CD14-positive monocyte (primary cell): ENCODE data around the gene LY6G6D. TPM values are rescaled to one million over a fixed set of nuclear protein-coding genes. Genes with fewer than 3 reads are reported as not detected.

ENCODE experiments used
- DNase-seq, 3 donors: peaks; one replicate each; pipeline ENCODE4 v3.0.0-alpha.2; 2011 to 2022
- H2AFZ ChIP-seq: 2 replicates; pipeline ENCODE4 v1.6.0; 2012; ENCODE audit warnings: mild to moderate bottlenecking, low read depth, low read length, inconsistent platforms; ENCODE audit not compliant: insufficient read depth, poor library complexity, severe bottlenecking
- H3K27ac ChIP-seq, 2 donors: 1 replicate in 1 of 2; 2 replicates in 1 of 2; pipeline ENCODE4 v1.5.1; 2012 to 2013; ENCODE audit warnings: low read length in 2 of 2, control low read depth in 1 of 2, inconsistent platforms in 1 of 2, low read depth in 1 of 2, mild to moderate bottlenecking in 1 of 2
- H3K27me3 ChIP-seq, 2 donors: one replicate each; pipeline versions ENCODE4 v1.6.0 to v1.6.1; 2011 to 2013; ENCODE audit warnings: low read length in 2 of 2; ENCODE audit not compliant: control insufficient read depth in 2 of 2, insufficient read depth in 2 of 2
- H3K36me3 ChIP-seq, 2 donors: replicated peaks in 1 of 2; 1 replicate in 1 of 2; 2 replicates in 1 of 2; pipeline versions ENCODE4 v1.5.1 to v1.6.1; 2012 to 2013; ENCODE audit warnings: low read length in 2 of 2, control low read depth in 1 of 2, inconsistent platforms in 1 of 2, mild to moderate bottlenecking in 1 of 2; ENCODE audit not compliant: insufficient read depth in 2 of 2, control insufficient read depth in 1 of 2
- H3K4me1 ChIP-seq, 2 donors: 1 replicate in 1 of 2; 2 replicates in 1 of 2; pipeline versions ENCODE4 v1.5.1 to v1.6.1; 2012 to 2013; ENCODE audit warnings: low read length in 2 of 2, control low read depth in 1 of 2, inconsistent platforms in 1 of 2, mild to moderate bottlenecking in 1 of 2, moderate library complexity in 1 of 2; ENCODE audit not compliant: insufficient read depth in 2 of 2, control insufficient read depth in 1 of 2
- H3K4me2 ChIP-seq: replicated peaks from 2 replicates; pipeline ENCODE3; 2012; ENCODE audit warnings: low read length, moderate library complexity, mild to moderate bottlenecking; ENCODE audit not compliant: poor library complexity, severe bottlenecking; ENCODE audit errors: extremely low read depth
- H3K4me3 ChIP-seq, 3 experiments: fragments of 200-600 bp in 1 of 3; sonication (generic) in 1 of 3; replicated peaks in 1 of 3; 1 replicate in 2 of 3; 2 replicates in 1 of 3; pipeline ENCODE4 v1.5.1; 2011 to 2013; ENCODE audit warnings: low read length in 3 of 3, mild to moderate bottlenecking in 3 of 3, control low read depth in 2 of 3, low read depth in 2 of 3, inconsistent platforms in 1 of 3, moderate library complexity in 1 of 3
- H3K79me2 ChIP-seq: 2 replicates; pipeline ENCODE4 v1.6.0; 2012; ENCODE audit warnings: mild to moderate bottlenecking, control low read depth, inconsistent platforms, low read length, moderate library complexity; ENCODE audit not compliant: insufficient read depth
- H3K9ac ChIP-seq: 2 replicates; pipeline ENCODE4 v1.6.0; 2017; ENCODE audit warnings: low read length, mild to moderate bottlenecking; ENCODE audit not compliant: insufficient read depth, poor library complexity, severe bottlenecking
- H3K9me3 ChIP-seq, 2 donors: replicated peaks in 1 of 2; 1 replicate in 1 of 2; 2 replicates in 1 of 2; pipeline versions ENCODE4 v1.5.1 to v1.6.1; 2012 to 2013; ENCODE audit warnings: low read length in 2 of 2, control low read depth in 1 of 2; ENCODE audit not compliant: control insufficient read depth in 1 of 2, insufficient read depth in 1 of 2
- H4K20me1 ChIP-seq: 2 replicates; pipeline ENCODE4 v1.6.0; 2012; ENCODE audit warnings: mild to moderate bottlenecking, low read length, control low read depth, moderate library complexity; ENCODE audit not compliant: insufficient read depth
- H3K27ac Mint-ChIP-seq, 7 donors: one replicate each; pipeline ENCODE4 v1.8.0; 2020; ENCODE audit warnings: mild to moderate bottlenecking in 7 of 7, mixed read lengths in 7 of 7, moderate library complexity in 6 of 7, inconsistent platforms in 2 of 7
- H3K27me3 Mint-ChIP-seq, 3 donors: one replicate each; pipeline ENCODE4 v1.8.0; 2021 to 2022; ENCODE audit warnings: low read depth in 3 of 3, mild to moderate bottlenecking in 3 of 3, mixed read lengths in 3 of 3, moderate library complexity in 3 of 3, inconsistent platforms in 1 of 3
- H3K36me3 Mint-ChIP-seq, 2 donors: one replicate each; pipeline ENCODE4 v1.8.0; 2020; ENCODE audit warnings: mixed read lengths in 2 of 2, inconsistent platforms in 1 of 2, mild to moderate bottlenecking in 1 of 2
- H3K4me1 Mint-ChIP-seq: one replicate; pipeline ENCODE4 v1.8.0; 2020; ENCODE audit warnings: mild to moderate bottlenecking, mixed read lengths
- H3K4me3 Mint-ChIP-seq, 2 donors: one replicate each; pipeline ENCODE4 v1.8.0; 2020; ENCODE audit warnings: mild to moderate bottlenecking in 2 of 2, mixed read lengths in 2 of 2, moderate library complexity in 1 of 2
- H3K9me3 Mint-ChIP-seq, 7 donors: one replicate each; pipeline ENCODE4 v1.8.0; 2020 to 2022; ENCODE audit warnings: mixed read lengths in 7 of 7, mild to moderate bottlenecking in 6 of 7, moderate library complexity in 6 of 7, inconsistent platforms in 2 of 7
- CTCF ChIP-seq: fragments of 200-600 bp; IDR thresholded peaks from one replicate; pipeline ENCODE4 v1.8.0; 2022; ENCODE audit warnings: antibody characterized with exemption, mild to moderate bottlenecking
- WGBS: methylation state at CpG from one replicate; pipeline ENCODE4 v1.1.5; 2013; ENCODE audit warnings: missing lambda C conversion rate; ENCODE audit not compliant: insufficient coverage; 5-methylcytosine and 5-hydroxymethylcytosine counted together
- intact Hi-C, 2 donors: fragments of 100-400 bp; cut with micrococcal nuclease; formaldehyde crosslinking; loops; one replicate each; pipeline versions ENCODE4 v1.15.0 to v1.15.1; 2023
- polyA plus RNA-seq, 3 donors: library from polyadenylated mRNA; depleted of rRNA in 1 of 3; unstranded in 2 of 3; stranded (reverse) in 1 of 3; fragments of 300-500 nt in 2 of 3; fragments of >200 nt in 1 of 3; fragmentation: Illumina TruSeq in 2 of 3; gene quantifications; 1 replicate in 2 of 3; 2 replicates in 1 of 3; pipeline ENCODE4 v1.2.3, GENCODE V29; 2012 to 2021

Gene LY6G6D
- polyA plus RNA-seq, 3 donors: not detected

DNA sequence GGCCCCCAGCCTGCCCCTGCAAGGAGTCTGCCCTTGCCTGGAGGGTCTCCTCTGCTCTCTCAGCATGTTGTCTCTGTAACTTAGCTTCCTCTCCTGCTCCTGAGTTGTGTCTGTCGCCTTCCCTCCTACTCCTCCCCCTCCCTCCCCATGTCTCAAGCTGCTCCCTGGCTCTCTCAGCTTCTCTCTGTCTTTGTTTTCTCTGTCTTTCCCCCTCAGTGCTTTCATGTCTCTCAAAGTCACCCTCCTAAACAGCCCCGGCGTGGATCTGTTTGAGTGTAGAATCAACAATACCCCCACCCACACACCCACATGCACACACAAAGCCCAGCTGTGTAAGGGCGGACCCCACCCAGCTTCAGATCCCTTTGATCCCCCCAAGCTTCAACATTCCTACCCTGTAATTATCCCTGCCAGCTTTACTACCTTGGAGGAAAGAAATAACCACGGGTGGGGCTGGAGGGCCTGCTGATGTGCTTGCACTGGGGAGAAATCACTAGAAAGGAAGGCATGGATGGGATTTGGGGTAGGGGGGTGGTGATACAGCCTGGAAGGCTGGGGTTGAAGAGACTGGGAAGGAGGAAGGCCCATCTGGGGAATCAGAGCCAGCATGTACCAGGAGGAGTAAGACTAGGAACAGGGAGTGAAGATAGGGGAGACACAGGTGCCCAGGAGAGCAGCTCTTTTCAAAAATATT is 1.0 kb upstream of the LY6G6D start:
- no peak overlapping the region for H3K4me3 Mint-ChIP-seq
- H3K27ac Mint-ChIP-seq: no peak overlapping the region
- Histone ChIP-seq H3K36me3 (no peaks in the 10 kb centered on the region), H3K27ac (no peak overlapping the region), H3K27me3 (no peaks in the 10 kb centered on the region), H3K4me2 (no peak overlapping the region), H4K20me1 (no peaks in the 10 kb centered on the region), H3K9me3 (no peaks in the 10 kb centered on the region), H3K9ac (no peak overlapping the region), H3K4me1 (peaks cover 21 to 27% of the 10 kb centered on the region in 2 donors), H3K4me3 (no peak overlapping the region), H2AFZ (no peak overlapping the region), H3K79me2 (no peaks in the 10 kb centered on the region)
- peaks cover 27% of the 10 kb centered on the region for H3K4me1 Mint-ChIP-seq
- WGBS: 73% methylated on average over 4 of the region's 5 CpGs
- intact Hi-C loops: no loop called here
- no peak for TF ChIP-seq CTCF
- H3K27me3 Mint-ChIP-seq: peaks cover 1 to 9% (median 4%) of the 10 kb centered on the region in 3 donors
- no peaks in the 10 kb centered on the region for H3K36me3 Mint-ChIP-seq
- peaks cover 0 to 2% (median 0%) of the 10 kb centered on the region in 7 donors for H3K9me3 Mint-ChIP-seq
- DNase-seq: no peak

DNA sequence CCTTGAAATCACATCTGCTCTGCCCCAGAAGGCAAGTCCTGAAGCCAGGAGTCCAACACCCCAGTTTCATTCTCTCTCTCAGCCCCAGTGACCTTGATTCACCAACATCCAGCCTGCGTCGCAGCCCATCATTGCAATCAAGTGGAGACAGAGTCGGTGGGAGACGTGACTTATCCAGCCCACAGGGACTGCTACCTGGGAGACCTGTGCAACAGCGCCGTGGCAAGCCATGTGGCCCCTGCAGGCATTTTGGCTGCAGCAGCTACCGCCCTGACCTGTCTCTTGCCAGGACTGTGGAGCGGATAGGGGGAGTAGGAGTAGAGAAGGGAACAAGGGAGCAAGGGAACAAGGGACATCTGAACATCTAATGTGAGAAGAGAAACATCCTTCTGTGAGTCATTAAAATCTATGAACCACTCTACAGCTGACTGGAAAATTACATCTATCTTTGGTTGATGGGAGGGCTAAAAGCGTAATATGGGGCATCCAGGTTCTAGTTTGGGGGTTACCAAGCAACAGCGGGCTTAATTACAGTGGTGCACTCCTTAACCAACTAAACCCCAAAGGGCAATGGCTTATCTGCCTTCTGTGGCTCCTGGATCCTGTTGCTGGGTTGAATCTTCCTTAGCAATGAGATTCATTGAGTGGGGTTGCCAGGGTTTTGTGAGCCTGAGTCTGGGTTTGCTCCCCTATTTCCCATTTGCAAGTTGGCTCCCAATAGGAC is 2.5 kb downstream of the LY6G6D start:
- H3K9me3 Mint-ChIP-seq: peaks cover 0 to 1% (median 0%) of the 10 kb centered on the region in 7 donors
- no peak overlapping the region for H2AFZ ChIP-seq
- H3K9me3 ChIP-seq: no peaks in the 10 kb centered on the region
- intact Hi-C loops: no loop called here
- no peak for TF ChIP-seq CTCF
- H3K36me3 ChIP-seq: no peaks in the 10 kb centered on the region
- peaks cover 0 to 1% of the 10 kb centered on the region in 2 donors for H3K36me3 Mint-ChIP-seq
- peaks cover under 1% of the 10 kb centered on the region for H3K4me1 Mint-ChIP-seq
- no peak overlapping the region for H3K4me3 ChIP-seq
- WGBS: 94% methylated on average over 6 of the region's 10 CpGs
- H3K4me3 Mint-ChIP-seq: no peak overlapping the region
- no peaks in the 10 kb centered on the region for H3K27me3 ChIP-seq
- no peak overlapping the region for H3K4me2 ChIP-seq
- H3K27me3 Mint-ChIP-seq: peaks cover 5 to 7% (median 5%) of the 10 kb centered on the region in 3 donors
- no peak overlapping the region for H3K27ac ChIP-seq
- DNase-seq: no peak
- H3K27ac Mint-ChIP-seq: peak overlapping the region in 1 of 7 donors; percentile 65
- no peaks in the 10 kb centered on the region for H4K20me1 ChIP-seq
- H3K4me1 ChIP-seq: no peaks in the 10 kb centered on the region
- no peak overlapping the region for H3K9ac ChIP-seq
- no peaks in the 10 kb centered on the region for H3K79me2 ChIP-seq
